Measurements from ENCODE around the gene OVOL2.

Gene OVOL2

GRCh38 chr20:18011482-18011881, 46.2 kb downstream of the OVOL2 start:
- DNase-seq: no peak

- no peak for DNase-seq
Measured at GRCh38 chr20:18009116-18009515, 48.6 kb downstream of the OVOL2 start.

GRCh38 chr20:18007534-18008292, 50.0 kb downstream of the OVOL2 start:
- no peak for DNase-seq

- no peak for DNase-seq
Measured at GRCh38 chr20:18006684-18007083, 51.0 kb downstream of the OVOL2 start.

GRCh38 chr20:18005990-18006364, 51.7 kb downstream of the OVOL2 start:
- DNase-seq: no peak

GRCh38 chr20:18005170-18005989, 52.3 kb downstream of the OVOL2 start:
- no peak for DNase-seq

- DNase-seq: no peak
Measured at GRCh38 chr20:18004384-18005031, 53.2 kb downstream of the OVOL2 start.

- no peak for DNase-seq
Measured at GRCh38 chr20:18003897-18004296, 53.8 kb downstream of the OVOL2 start.

- no peak for DNase-seq
Measured at GRCh38 chr20:18001131-18001921, 56.4 kb downstream of the OVOL2 start.

- DNase-seq: no peak
Measured at GRCh38 chr20:17999566-17999965, 58.1 kb downstream of the OVOL2 start.

- no peak for DNase-seq
Measured at GRCh38 chr20:17998446-17998845, 59.3 kb downstream of the OVOL2 start.

- peak; percentile 54 for DNase-seq
Measured at GRCh38 chr20:17995967-17996819, 61.5 kb downstream of the OVOL2 start.

- DNase-seq: no peak
Measured at GRCh38 chr20:17993546-17993945, 64.2 kb downstream of the OVOL2 start.

- no peak for DNase-seq
Measured at GRCh38 chr20:17992847-17993513, 64.7 kb downstream of the OVOL2 start.

GRCh38 chr20:17992224-17992637, 65.5 kb downstream of the OVOL2 start:
- no peak for DNase-seq

GRCh38 chr20:17990278-17990972, 67.3 kb downstream of the OVOL2 start:
- DNase-seq: no peak

GRCh38 chr20:17987988-17988387, 69.7 kb downstream of the OVOL2 start:
- no peak for DNase-seq

GRCh38 chr20:17985388-17986018, 72.2 kb downstream of the OVOL2 start:
- no peak for DNase-seq

GRCh38 chr20:17976305-17976704, 81.4 kb downstream of the OVOL2 start:
- DNase-seq: no peak

All from COR-L47 (cell line).